ENCODE measurements around the gene KATNAL1. TPM values are rescaled to one million over a fixed set of nuclear protein-coding genes. Genes with fewer than 3 reads are reported as not detected.

The KATNAL1 gene
- total and polyA plus RNA-seq, 2 of the 4 experiments (the other 2 are of a cell fraction): 6.9 to 16.8 TPM

GRCh38 chr13:30354493-30355383, 47.4 kb upstream of the KATNAL1 start:
- H2BK15ac ChIP-seq (ENCODE audit: low read depth, low read length): no peak overlapping the region
- no TSS peak for BruUV-seq (replicated peaks)
- no peak overlapping the region for H2BK5ac ChIP-seq (ENCODE audit: low read depth, low read length, poor library complexity, severe bottlenecking)
- dilution Hi-C loops (cut with HindIII; ENCODE audit: low sequenced_read_pairs, unreplicated experiment) (no loop called here), intact Hi-C loops (cut with micrococcal nuclease) (no loop called here), in situ Hi-C loops (cut with MboI; ENCODE audit: low sequenced_read_pairs) (no loop called here)
- TF ChIP-seq RAD21 (IDR thresholded peaks at IDR 0.05; ENCODE audit: low read length): no peak
- TF ChIP-seq MXI1 (IDR thresholded peaks at IDR 0.05; ENCODE audit: borderline replicate concordance, low read depth, low read length): no peak
- TF ChIP-seq FOS (IDR thresholded peaks at IDR 0.05; ENCODE audit: low read depth, low read length): no peak
- TF ChIP-seq RCOR1 (IDR thresholded peaks at IDR 0.05; ENCODE audit: insufficient replicate concordance, low read length): no peak
- TF ChIP-seq NFE2L2 (IDR thresholded peaks at IDR 0.05; ENCODE audit: low read depth, low read length): no peak
- TF ChIP-seq RFX5 (IDR thresholded peaks at IDR 0.05; ENCODE audit: low read depth, low read length): no peak
- no peak for TF ChIP-seq POLR2A (IDR thresholded peaks at IDR 0.05; ENCODE audit: low read depth, low read length)
- TF ChIP-seq CHD1 (IDR thresholded peaks at IDR 0.05; ENCODE audit: low read depth, low read length): no peak
- H2AK9ac ChIP-seq (replicated peaks; ENCODE audit: low read depth, low read length, poor library complexity): no peak overlapping the region
- 78% methylated on average over 7 of the region's 17 CpGs; no CpG with 5 or more reads in 1 of the 2 experiments for WGBS, 2 experiments (ENCODE audit: extremely low coverage in 2 of 2, insufficient read length in 1 of 2)
- no peaks in the 10 kb centered on the region for H3K4me1 ChIP-seq (ENCODE audit: control insufficient read depth, insufficient read depth, low read length)
- H3K36me3 ChIP-seq (ENCODE audit: control insufficient read depth, insufficient read depth, low read length): no peaks in the 10 kb centered on the region
- no peak overlapping the region for H3K23ac ChIP-seq (ENCODE audit: low read depth, low read length)
- ATAC-seq (ENCODE audit: low read depth) (no peak), DNase-seq (no peak)
- H2AFZ ChIP-seq (replicated peaks; ENCODE audit: low read length, poor library complexity): peak overlapping the region; percentile 14
- ChIA-PET CTCF (no interaction called here), POLR2A (ENCODE audit: unreplicated experiment) (no interaction called here)
- no peak overlapping the region for H2BK20ac ChIP-seq (ENCODE audit: low read depth, low read length)
- no peak overlapping the region for H3K4me3 ChIP-seq (ENCODE audit: insufficient read depth, low read depth, low read length)
- H4K8ac ChIP-seq (ENCODE audit: low read depth in 2 of 2, low read length in 2 of 2): no peak overlapping the region
- H3K9ac ChIP-seq (ENCODE audit: low read depth, low read length): no peak overlapping the region
- no peak overlapping the region for H2BK120ac ChIP-seq (ENCODE audit: low read depth, low read length)
- no peaks in the 10 kb centered on the region for H4K20me1 ChIP-seq (ENCODE audit: insufficient read depth, low read length)
- no peaks in the 10 kb centered on the region for H3K79me1 ChIP-seq (ENCODE audit: low read depth in 1 of 2, low read length in 2 of 2)
- no peak overlapping the region for H3K4ac ChIP-seq (ENCODE audit: low read depth, low read length)
- H2AK5ac ChIP-seq (ENCODE audit: low read depth, low read length): no peak overlapping the region
- no peak overlapping the region for H4K5ac ChIP-seq (ENCODE audit: low read depth, low read length)
- H3K56ac ChIP-seq (ENCODE audit: extremely low read depth, insufficient read depth, low read length): no peak overlapping the region
- H3K27me3 ChIP-seq (ENCODE audit: control insufficient read depth, insufficient read depth, low read length): no peaks in the 10 kb centered on the region
- no peak overlapping the region for H3K4me2 ChIP-seq (ENCODE audit: low read depth, low read length)
- no peak overlapping the region for H4K91ac ChIP-seq (ENCODE audit: insufficient read depth, low read depth, low read length)
- H3K9me1 ChIP-seq (ENCODE audit: insufficient read depth, low read length): no peaks in the 10 kb centered on the region
- H3K27ac ChIP-seq (ENCODE audit: insufficient read depth, low read length): no peak overlapping the region
- peaks cover 8% of the 10 kb centered on the region for H3K9me3 ChIP-seq (ENCODE audit: control insufficient read depth, insufficient read depth, low read length)
- H3K18ac ChIP-seq (ENCODE audit: low read depth, low read length): no peak overlapping the region
- H3K14ac ChIP-seq (replicated peaks; ENCODE audit: low read depth, low read length): no peak overlapping the region

All from IMR-90 (cell line).